GM12878 (cell line): Measurements from ENCODE around the gene SLC17A8. TPM values are rescaled to one million over a fixed set of nuclear protein-coding genes. Genes with fewer than 3 reads are reported as not detected.

ENCODE experiments used
- ATAC-seq: fragments of 200-7000 bp; cut with Tn5 transposase; 3 replicates; pipeline ENCODE4 v1.9.1; 2020; ENCODE audit warnings: mild to moderate bottlenecking, moderate library complexity
- BruUV-seq: library from RNA; stranded (reverse); fragments of 400-500 nt; replicated peaks from 2 replicates; lab custom pipeline; 2021; lab: Mats Ljungman, UMichigan
- CTCF ChIA-PET: fragments of 300-600 bp; sonication (Branson Sonifier 250); formaldehyde crosslinking; extraction: SDS; loops from one replicate; lab custom pipeline; 2021; ENCODE audit warnings: inconsistent platforms; lab: Yijun Ruan, JAX
- POLR2A ChIA-PET: fragments of 350-600 bp; formaldehyde crosslinking; extraction: SDS; loops from one replicate; lab custom pipeline; 2021; ENCODE audit warnings: inconsistent platforms; lab: Charles Lee
- RAD21 ChIA-PET: fragments of 300-600 bp; sonication (Branson Sonifier 250); formaldehyde crosslinking; loops from one replicate; lab custom pipeline; 2023; ENCODE audit warnings: antibody characterized with exemption; ENCODE audit not compliant: unreplicated experiment; lab: Charles Lee
- SMC1A ChIA-PET: fragments of 300-600 bp; sonication (Branson Sonifier 250); formaldehyde crosslinking; loops from one replicate; lab custom pipeline; 2023; ENCODE audit not compliant: unreplicated experiment, uncharacterized antibody; lab: Charles Lee
- DNase-seq: peaks from one replicate; pipeline ENCODE4 v3.0.0-alpha.2; 2011; ENCODE audit warnings: low read depth, low spot score
- FAIRE-seq: peaks from 3 replicates; lab custom pipeline; 2011; peaks lifted over from hg19 to GRCh38; lab: Jason Lieb, UNC
- H2AFZ ChIP-seq: 2 replicates; pipeline ENCODE4 v1.6.0; 2011; ENCODE audit warnings: low read depth, low read length, control low read depth; ENCODE audit not compliant: control insufficient read depth
- H3K27ac ChIP-seq: 2 replicates; pipeline ENCODE4 v1.5.1; 2011; ENCODE audit warnings: control low read depth; ENCODE audit not compliant: control insufficient read depth, insufficient read depth
- H3K27me3 ChIP-seq, 2 experiments: replicated peaks in 1 of 2; 2 replicates each; pipeline versions ENCODE4 v1.6.0 to v1.6.1; 2011; ENCODE audit warnings: low read length in 1 of 2; ENCODE audit not compliant: control insufficient read depth in 2 of 2, insufficient read depth in 2 of 2
- H3K36me3 ChIP-seq, 2 experiments: 2 replicates each; pipeline ENCODE4 v1.5.1; 2011; ENCODE audit warnings: low read length in 1 of 2; ENCODE audit not compliant: control insufficient read depth in 2 of 2, insufficient read depth in 2 of 2
- H3K4me1 ChIP-seq: 2 replicates; pipeline ENCODE4 v1.6.1; 2011; ENCODE audit warnings: mild to moderate bottlenecking, low read length, moderate library complexity, mixed read lengths; ENCODE audit not compliant: control insufficient read depth, insufficient read depth
- H3K4me2 ChIP-seq: 2 replicates; pipeline ENCODE4 v1.6.0; 2011; ENCODE audit warnings: control low read depth; ENCODE audit not compliant: control insufficient read depth, insufficient read depth
- H3K4me3 ChIP-seq: fragments of 200-600 bp; sonication (generic); 2 replicates; pipeline ENCODE4 v1.5.1; 2016
- H3K79me2 ChIP-seq: 2 replicates; pipeline ENCODE4 v1.6.0; 2011; ENCODE audit warnings: low read length; ENCODE audit not compliant: control insufficient read depth, insufficient read depth
- H3K9ac ChIP-seq: 2 replicates; pipeline ENCODE4 v1.8.0; 2011; ENCODE audit warnings: low read length, control low read depth, mixed read lengths; ENCODE audit not compliant: control insufficient read depth, insufficient read depth
- H3K9me3 ChIP-seq: replicated peaks from 3 replicates; pipeline ENCODE4 v1.5.1; 2011; ENCODE audit warnings: mild to moderate bottlenecking, low read length; ENCODE audit not compliant: control insufficient read depth, insufficient read depth
- H4K20me1 ChIP-seq: 2 replicates; pipeline ENCODE4 v1.6.0; 2011; ENCODE audit not compliant: control insufficient read depth, insufficient read depth
- BACH1 ChIP-seq: fragments of 450-650 bp; IDR thresholded peaks from 2 replicates; pipeline ENCODE4 v1.6.1; 2017; ENCODE audit warnings: mild to moderate bottlenecking, borderline replicate concordance
- CEBPZ ChIP-seq: fragments of 150-350 bp; IDR thresholded peaks from 2 replicates; pipeline ENCODE4 v1.6.1; 2016; ENCODE audit warnings: low read depth, low read length
- LARP7 ChIP-seq: fragments of 450-650 bp; IDR thresholded peaks from 2 replicates; pipeline ENCODE4 v1.6.1; 2017; ENCODE audit warnings: mild to moderate bottlenecking
- MTA2 ChIP-seq: fragments of 450-650 bp; IDR thresholded peaks from 2 replicates; pipeline ENCODE4 v1.6.1; 2016; ENCODE audit warnings: low read depth, mild to moderate bottlenecking, moderate library complexity
- PAX5 ChIP-seq: IDR thresholded peaks from 2 replicates; pipeline ENCODE4 v1.6.1; 2011; ENCODE audit warnings: low read depth, low read length, borderline replicate concordance
- POLR2A ChIP-seq: IDR thresholded peaks from 2 replicates; pipeline ENCODE4 v1.6.1; 2011; ENCODE audit warnings: low read depth, mild to moderate bottlenecking, low read length
- STAT1 ChIP-seq: fragments of 450-650 bp; conservative IDR thresholded peaks from 2 replicates; pipeline ENCODE4 v1.6.1; 2014; ENCODE audit warnings: antibody characterized with exemption, mild to moderate bottlenecking
- TCF3 ChIP-seq: IDR thresholded peaks from 2 replicates; pipeline ENCODE4 v1.6.1; 2012; ENCODE audit warnings: low read depth, mild to moderate bottlenecking, low read length, borderline replicate concordance; ENCODE audit not compliant: insufficient read depth
- TCF7 ChIP-seq: IDR thresholded peaks from 2 replicates; pipeline ENCODE4 v1.6.1; 2014; ENCODE audit warnings: antibody characterized with exemption, borderline replicate concordance
- ZZZ3 ChIP-seq: IDR thresholded peaks from 2 replicates; pipeline ENCODE4 v1.6.1; 2011; ENCODE audit warnings: low read depth; ENCODE audit not compliant: control insufficient read depth, insufficient read length
- WGBS: methylation state at CpG from one replicate; pipeline ENCODE4 v1.1.6; 2016; ENCODE audit warnings: low lambda C conversion rate; ENCODE audit not compliant: insufficient replicate concordance, insufficient coverage; ENCODE audit errors: missing lambda C conversion rate; 5-methylcytosine and 5-hydroxymethylcytosine counted together
- in situ Hi-C: fragments of 300-500 bp; cut with MboI; formaldehyde crosslinking; loops from 9 replicates; pipeline ENCODE4 v1.14.3; 2018; ENCODE audit warnings: mixed read lengths
- intact Hi-C: fragments of 100-400 bp; cut with micrococcal nuclease; formaldehyde crosslinking; loops from one replicate; pipeline ENCODE4 v1.14.2; 2022; ENCODE audit not compliant: unreplicated experiment
- polyA plus RNA-seq, 11 experiments: library from polyadenylated mRNA; depleted of rRNA in 4 of 11; unstranded in 6 of 11; stranded (reverse) in 5 of 11; fragments of >200 nt; fragmentation: Nextera tagmentation in 4 of 11; fragmentation: Illumina TruSeq in 1 of 11; extraction: Ambion mirVana in 4 of 11; extraction: Trizol in 1 of 11; gene quantifications; 1 replicate in 1 of 11; 2 replicates in 10 of 11; pipeline versions ENCODE4 v1.2.1 to v1.2.3, GENCODE V29; 2011 to 2016; ENCODE audit warnings: inconsistent platforms in 2 of 11, missing spikeins in 2 of 11, low read depth in 1 of 11
- total RNA-seq, 4 experiments: library from RNA; depleted of rRNA in 3 of 4; stranded (reverse); fragments of >200 nt in 3 of 4; fragmentation: Illumina TruSeq in 1 of 4; extraction: Trizol in 1 of 4; gene quantifications; 2 replicates each; pipeline versions ENCODE4 v1.2.1 to v1.2.3, GENCODE V29; 2013 to 2021

Gene SLC17A8
- total and polyA plus RNA-seq, 10 of the 15 experiments (the other 5 are each of a cell fraction or from before 2014, with no cell fraction given), result 0.18 TPM; not detected in 9

- H3K27ac ChIP-seq, result no peak overlapping the region
- H3K9me3 ChIP-seq, result no peaks in the 10 kb centered on the region
- DNase-seq (no peak), FAIRE-seq (no peak), ATAC-seq (no peak)
- no TSS peak for BruUV-seq
- H3K9ac ChIP-seq, result no peak overlapping the region
- no peaks in the 10 kb centered on the region for H3K79me2 ChIP-seq
- ChIA-PET POLR2A (no interaction called here), SMC1A (no interaction called here), CTCF (no interaction called here), RAD21 (no interaction called here)
- H2AFZ ChIP-seq, result no peak overlapping the region
- no peak overlapping the region for H3K4me3 ChIP-seq
- intact Hi-C loops (no loop called here), in situ Hi-C loops (no loop called here)
- no peaks in the 10 kb centered on the region for H3K4me1 ChIP-seq
- H3K27me3 ChIP-seq, result peaks cover 0 to 2% of the 10 kb centered on the region in 2 experiments; a peak in 1 of 4 replicates
- H4K20me1 ChIP-seq, result no peaks in the 10 kb centered on the region
- TF ChIP-seq TCF7, result no peak
- no peak for TF ChIP-seq LARP7
- TF ChIP-seq POLR2A, result no peak
- no peak for TF ChIP-seq CEBPZ
- TF ChIP-seq TCF3, result no peak
- TF ChIP-seq ZZZ3, result no peak
- TF ChIP-seq PAX5, result no peak
- no peak for TF ChIP-seq BACH1
- no peak for TF ChIP-seq MTA2
- no peak for TF ChIP-seq STAT1
- WGBS, result 95% methylated on average over 1 of the region's 1 CpG
- H3K4me2 ChIP-seq, result no peak overlapping the region
- H3K36me3 ChIP-seq, result no peaks in the 10 kb centered on the region
These were observed 86.6 kb downstream of the SLC17A8 start for GRCh38 chr12:100443434-100443833.
